Activated CD4-positive, alpha-beta T cell treated with anti-CD3 and anti-CD28 coated beads for 24 hours (primary cell): Measurements from ENCODE around the gene CCDC12.

Source experiments
- DNase-seq, 2 donors: peaks; one replicate each; pipeline ENCODE4 v3.0.0-alpha.2; 2020; ENCODE audit warnings: low read depth in 2 of 2

The CCDC12 gene

DNA sequence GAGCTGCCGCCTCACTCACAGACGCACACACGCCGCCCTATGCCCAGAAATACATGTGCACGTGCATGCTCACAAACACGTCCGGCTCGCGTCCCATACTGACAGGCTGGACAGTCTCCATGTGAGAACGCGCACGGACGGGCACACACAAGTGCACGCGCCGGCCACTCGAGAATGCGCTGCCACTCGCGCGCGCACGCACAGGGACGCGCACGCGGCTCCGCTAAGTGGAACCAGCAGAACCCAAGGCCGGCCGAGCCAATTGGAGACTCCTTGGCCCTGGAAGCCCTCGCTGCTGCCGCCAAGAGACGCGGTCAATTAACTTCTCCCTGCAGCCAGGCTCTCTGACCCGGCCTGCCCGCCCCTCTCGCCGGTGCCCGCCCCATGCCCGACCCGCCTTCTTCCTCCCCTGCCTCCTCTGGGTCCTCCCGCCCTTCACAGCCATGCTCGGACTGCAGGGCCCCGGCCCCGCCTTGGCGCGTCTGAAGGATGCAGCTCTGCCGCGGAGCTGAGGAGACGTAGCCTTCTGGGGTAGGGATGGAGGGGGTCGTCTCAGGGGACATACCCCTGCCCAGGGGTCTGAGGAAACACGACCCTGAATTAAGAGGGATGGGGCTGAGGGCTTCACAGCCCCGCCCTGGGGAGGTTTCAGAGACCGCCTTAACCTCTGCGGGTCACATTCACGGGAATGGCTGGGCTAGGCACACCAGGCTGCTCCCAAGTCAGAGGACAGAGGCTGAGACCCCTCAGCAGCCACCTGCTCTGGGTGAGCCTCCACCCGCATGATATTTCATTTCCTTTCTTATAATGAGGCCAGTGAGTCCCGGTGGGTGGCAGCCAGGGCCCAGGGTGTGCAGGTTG is 84.0 kb downstream of the CCDC12 start:
- no peak for DNase-seq

GRCh38 chr3:46891132-46891531 is 85.4 kb downstream of the CCDC12 start:
- no peak for DNase-seq

- DNase-seq, result no peak
These were observed 86.4 kb downstream of the CCDC12 start for GRCh38 chr3:46890132-46890531.

- DNase-seq, result no peak
These were observed 87.0 kb downstream of the CCDC12 start for GRCh38 chr3:46889381-46890110.

- no peak for DNase-seq
These were observed 87.8 kb downstream of the CCDC12 start for GRCh38 chr3:46888705-46889104.

GRCh38 chr3:46887980-46888494 is 88.5 kb downstream of the CCDC12 start:
- DNase-seq, result no peak

DNA sequence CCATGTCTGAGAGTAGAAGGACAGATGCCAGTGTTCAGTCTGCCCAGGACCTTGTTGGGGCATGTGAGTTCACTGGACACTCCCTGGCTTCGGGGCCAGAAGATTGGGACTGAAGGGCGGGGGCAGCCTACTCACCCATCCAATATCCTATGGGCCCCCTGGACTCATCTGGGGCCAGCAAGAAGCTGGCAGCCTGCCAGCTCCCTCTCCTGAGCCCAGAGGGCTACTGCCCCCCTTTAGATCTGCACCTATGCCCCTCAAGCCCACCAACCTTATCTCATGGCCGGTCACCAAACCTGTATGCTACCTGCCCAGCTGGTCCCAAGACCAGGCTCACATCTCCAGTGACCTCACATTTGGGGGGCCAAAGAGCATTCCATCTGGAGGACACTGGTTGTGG is 90.9 kb downstream of the CCDC12 start:
- no peak for DNase-seq

- no peak for DNase-seq
These were observed 91.6 kb downstream of the CCDC12 start for GRCh38 chr3:46884929-46885328.

- no peak for DNase-seq
These were observed 92.1 kb downstream of the CCDC12 start for GRCh38 chr3:46884427-46884826.

GRCh38 chr3:46883830-46884185 is 92.7 kb downstream of the CCDC12 start:
- no peak for DNase-seq

DNA sequence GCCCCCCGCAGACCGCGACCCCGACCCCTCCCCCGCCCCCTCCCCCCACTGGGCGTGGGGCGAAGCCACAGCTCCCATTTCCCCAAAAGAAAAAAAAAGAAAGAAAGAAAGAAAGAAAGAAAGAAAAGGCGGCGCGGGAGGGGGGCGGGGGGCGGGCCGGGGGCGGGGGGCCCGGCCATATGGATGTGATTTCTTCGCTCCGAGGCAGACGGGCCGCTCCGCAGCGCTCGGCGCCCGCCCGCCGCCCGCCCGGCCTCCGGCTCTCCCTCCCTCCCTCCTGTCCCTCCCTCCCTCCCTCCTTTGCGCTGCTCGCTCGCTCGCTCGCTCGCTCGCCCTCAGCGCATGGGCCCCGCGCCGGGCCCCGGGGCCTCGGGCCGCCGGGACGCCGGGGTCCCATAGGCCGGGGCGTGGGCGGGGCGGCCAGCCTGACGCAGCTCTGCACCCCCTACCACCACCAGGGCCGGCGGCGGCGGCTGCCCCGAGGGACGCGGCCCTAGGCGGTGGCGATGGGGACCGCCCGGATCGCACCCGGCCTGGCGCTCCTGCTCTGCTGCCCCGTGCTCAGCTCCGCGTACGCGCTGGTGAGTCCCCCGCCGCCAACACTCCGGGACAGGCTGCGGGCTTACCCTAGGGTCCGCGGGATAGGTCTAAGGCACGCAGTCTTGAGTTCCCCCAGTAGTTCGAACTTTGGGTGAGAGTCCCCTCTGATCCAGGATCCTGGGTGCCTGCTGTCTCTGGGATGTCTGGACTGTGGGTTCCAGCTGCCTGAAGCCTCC is 93.3 kb downstream of the CCDC12 start:
- DNase-seq, result no peak

- DNase-seq, result no peak
These were observed 94.0 kb downstream of the CCDC12 start for GRCh38 chr3:46882377-46883053.

GRCh38 chr3:46881596-46882376 is 94.8 kb downstream of the CCDC12 start:
- no peak for DNase-seq

DNA sequence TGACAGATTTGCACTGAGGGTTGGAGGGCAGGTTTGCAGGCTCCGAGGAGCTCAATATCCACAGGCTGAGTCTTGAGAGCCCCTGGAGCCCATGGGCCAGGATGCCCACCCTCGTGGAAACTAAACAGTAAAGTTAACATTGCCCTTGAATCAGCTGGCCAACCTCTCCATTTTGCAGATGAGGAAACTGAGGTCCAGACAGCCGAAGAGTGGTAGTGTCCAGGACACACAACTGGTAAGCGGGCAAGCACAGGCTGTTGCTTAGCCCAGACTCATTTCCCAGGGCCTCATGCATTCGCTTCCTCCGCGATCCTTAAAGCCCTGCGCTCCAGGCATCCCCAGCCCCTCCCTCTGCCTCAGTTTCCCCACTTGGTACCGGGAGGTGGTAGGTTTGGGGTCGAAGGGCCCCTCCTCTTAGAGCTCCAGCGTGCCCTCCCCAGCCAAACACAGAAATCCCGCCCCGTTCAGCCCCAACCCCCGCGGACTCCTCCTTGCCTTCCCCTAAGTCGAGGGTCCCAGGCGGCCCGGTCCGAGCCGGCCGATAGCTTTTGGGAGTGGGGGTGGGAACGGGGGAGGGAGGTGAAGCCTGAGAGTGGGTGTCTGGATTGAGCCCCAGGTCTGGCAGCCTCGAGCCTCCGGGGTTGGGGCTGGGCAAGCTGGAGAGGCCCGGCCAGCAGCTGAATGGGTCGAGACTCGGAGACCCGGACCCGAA is 95.5 kb downstream of the CCDC12 start:
- no peak for DNase-seq

DNA sequence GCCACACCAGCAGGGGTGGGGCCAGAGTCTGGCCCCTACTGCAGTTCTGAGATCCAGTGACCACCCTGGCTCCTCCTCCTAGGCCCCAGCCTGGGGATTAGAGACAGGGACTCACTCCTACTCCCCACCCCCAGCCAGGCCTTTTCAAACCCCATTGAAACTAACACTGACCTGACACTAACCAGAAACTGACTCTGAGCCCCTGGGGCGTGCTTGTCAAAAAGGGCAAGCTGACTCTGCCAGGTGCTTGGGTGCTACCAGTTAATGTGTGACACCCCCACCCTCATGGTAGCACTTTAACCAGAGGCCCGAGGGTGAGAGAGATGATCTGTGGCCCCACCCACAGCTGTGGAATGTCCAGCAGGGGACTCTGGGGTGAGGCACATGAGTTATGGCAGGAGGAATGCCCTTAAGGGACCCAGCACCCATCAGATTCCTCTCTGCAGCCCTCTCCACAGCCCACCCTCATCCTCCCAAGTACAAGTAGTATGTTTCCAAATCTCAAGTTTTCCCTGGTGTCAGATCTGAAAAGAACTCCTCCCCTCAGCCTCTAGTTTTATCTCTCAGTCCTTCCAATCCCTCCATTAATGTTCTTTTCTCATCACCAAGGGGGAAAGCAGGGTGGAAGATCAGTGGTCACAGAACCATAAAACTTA is 97.6 kb downstream of the CCDC12 start:
- DNase-seq, result no peak

DNA sequence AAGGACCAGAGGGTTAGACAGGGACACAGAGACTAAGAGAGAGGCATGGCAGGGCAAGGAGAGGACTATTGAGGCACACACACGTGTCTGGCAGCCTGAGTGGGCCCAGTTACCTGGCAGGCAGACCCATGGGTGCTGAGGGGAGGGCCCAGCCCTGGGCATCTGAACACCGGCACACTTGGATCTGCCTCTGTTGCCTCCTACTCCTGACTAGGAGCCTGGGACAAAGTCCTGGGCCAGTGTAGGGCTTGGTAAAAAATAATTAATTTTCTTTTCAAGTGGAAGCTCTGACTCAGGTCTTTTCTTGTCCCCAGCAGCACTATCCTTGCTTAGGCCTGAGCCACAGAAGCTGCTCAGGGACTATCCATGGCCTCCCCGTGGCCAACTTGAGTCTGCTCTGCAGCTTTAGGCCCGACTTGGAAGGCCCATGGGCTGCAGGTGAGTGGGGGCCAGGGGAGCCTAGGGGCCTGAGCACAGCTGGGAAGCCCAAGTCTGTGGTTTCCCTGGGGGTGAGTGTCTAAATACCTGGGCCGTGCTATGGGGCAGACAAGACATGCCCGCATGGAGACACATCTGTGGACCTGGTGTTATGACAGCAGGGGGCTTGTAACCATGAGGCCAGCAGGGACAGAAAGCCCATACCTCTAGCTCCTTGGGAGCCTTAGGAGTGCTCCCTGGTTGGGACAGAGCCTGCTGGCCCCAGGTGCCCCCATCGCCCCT is 99.0 kb downstream of the CCDC12 start, which contains the start of gene PTH1R:
Gene PTH1R, plus strand, starts transcription at position 316 of the 720 bp plus-strand sequence. CDS start 5,839 bp downstream, outside the sequence.
- DNase-seq, result no peak

DNA sequence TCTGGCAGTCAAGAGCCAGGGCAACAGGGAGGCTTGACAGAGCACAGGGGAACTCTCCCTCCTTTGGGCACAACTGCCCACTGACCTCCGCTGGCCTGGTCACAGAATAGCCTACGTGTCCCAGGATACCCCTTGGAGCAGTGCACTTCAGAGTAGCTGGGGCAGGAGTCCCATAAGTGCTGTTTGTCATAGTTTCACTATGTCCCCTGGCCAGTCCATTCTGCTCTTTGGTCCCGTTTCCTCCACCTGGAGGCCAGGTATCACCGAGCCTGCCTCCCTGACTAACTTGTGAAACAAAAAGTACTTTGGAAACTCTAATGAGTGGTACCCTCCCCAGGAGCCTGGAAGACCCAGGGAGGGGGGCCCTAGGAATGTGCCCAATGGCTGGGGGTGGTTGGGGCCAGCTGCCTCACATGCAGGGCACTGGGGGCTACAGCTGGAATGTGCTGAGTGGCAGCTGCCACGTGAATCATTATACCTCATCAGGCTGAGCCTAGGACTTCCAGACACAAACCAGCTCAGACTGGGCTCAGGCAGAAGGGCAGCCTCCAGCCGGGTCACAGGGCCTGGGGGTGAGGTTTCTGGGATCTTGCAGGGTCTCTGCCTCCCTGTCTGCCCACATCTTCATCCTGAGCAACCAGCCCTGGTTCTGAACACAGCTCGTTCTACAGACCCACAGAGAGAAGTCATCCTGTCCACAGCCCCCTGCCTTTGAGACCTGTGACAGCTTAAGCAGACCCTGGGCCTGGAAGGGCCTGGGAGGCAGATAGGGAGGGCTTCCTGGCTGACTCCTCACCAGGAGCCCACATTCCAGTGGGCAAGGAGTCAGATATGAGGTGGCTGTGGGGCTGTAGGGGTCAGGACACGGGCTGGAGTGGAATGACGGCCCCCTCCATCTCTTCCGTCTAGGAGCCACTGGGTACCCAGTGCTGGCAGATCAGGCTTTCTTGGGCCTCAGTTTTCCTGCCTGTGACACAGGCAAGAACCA is 99.9 kb downstream of the CCDC12 start:
- DNase-seq, result no peak

DNA sequence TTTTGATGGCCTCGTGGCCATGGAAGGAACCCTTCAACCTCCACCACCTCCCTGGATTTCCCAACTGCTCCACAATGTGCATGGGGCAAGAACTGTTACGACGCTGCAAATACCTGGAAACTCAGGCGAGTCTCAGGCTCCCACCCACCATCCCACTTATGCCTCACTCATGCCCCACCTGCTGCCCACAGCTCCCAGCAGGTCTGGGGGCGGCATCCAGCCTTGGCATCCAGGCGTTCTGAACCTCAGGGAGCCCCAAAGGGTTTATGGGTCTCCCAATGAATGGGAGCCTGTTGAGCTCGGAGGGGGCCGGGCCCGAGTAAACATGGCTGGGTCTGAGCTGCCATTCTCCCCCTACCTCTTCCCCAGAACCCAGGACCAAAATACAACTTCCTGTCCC is 101.0 kb downstream of the CCDC12 start:
- DNase-seq, result no peak
